WERI-Rb-1 (cell line): ENCODE data around the gene DENND5B.

Experiments
- DNase-seq: peaks from one replicate; pipeline ENCODE4 v3.0.0-alpha.2; 2020
- H3K27ac ChIP-seq: fragments of 250-450 bp; sonication (Bioruptor Pico); 2 replicates; pipeline ENCODE4 v1.5.1; 2020; ENCODE audit warnings: mild to moderate bottlenecking, moderate library complexity
- H3K27me3 ChIP-seq: fragments of 250-450 bp; sonication (Bioruptor Pico); 2 replicates; pipeline ENCODE4 v1.5.1; 2021; ENCODE audit warnings: mild to moderate bottlenecking, low read depth, moderate library complexity; ENCODE audit not compliant: insufficient read depth, severe bottlenecking
- H3K36me3 ChIP-seq: fragments of 250-450 bp; sonication (Bioruptor Pico); 2 replicates; pipeline ENCODE4 v1.5.1; 2020; ENCODE audit warnings: mild to moderate bottlenecking, moderate library complexity
- H3K4me3 ChIP-seq: 2 replicates; pipeline ENCODE4 v1.5.1; 2011; ENCODE audit warnings: low read depth, mild to moderate bottlenecking, control low read depth, low read length
- H3K9me3 ChIP-seq: fragments of 250-450 bp; sonication (Bioruptor Pico); 2 replicates; pipeline ENCODE4 v1.5.1; 2021; ENCODE audit warnings: mild to moderate bottlenecking, moderate library complexity; ENCODE audit not compliant: severe bottlenecking
- TF ChIP-seq, protein P1 (sequence below): IDR thresholded peaks from 2 replicates; pipeline ENCODE4 v1.5.1; 2011; ENCODE audit warnings: low read depth, mild to moderate bottlenecking, control low read depth, inconsistent platforms, low read length

The DENND5B gene

DNA sequence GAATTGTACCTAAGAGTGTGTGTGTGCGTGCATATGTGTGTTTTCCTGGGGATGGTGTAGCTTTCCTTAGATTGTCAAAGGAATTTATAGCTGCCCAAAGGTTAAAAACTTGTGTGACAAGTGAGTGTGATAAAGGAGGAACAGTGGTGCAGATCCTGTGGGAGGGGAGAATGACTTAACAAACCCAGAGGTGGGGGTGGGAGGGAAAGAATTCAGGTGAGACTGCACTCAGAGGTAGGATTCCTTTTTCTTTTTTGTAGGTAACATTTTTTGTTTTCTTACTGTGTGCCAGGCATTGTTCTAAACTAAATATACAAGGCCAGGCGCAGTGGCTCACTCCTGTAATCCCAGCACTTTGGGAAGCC is 219.7 kb downstream of the DENND5B start:
- TF ChIP-seq, protein P1, sequence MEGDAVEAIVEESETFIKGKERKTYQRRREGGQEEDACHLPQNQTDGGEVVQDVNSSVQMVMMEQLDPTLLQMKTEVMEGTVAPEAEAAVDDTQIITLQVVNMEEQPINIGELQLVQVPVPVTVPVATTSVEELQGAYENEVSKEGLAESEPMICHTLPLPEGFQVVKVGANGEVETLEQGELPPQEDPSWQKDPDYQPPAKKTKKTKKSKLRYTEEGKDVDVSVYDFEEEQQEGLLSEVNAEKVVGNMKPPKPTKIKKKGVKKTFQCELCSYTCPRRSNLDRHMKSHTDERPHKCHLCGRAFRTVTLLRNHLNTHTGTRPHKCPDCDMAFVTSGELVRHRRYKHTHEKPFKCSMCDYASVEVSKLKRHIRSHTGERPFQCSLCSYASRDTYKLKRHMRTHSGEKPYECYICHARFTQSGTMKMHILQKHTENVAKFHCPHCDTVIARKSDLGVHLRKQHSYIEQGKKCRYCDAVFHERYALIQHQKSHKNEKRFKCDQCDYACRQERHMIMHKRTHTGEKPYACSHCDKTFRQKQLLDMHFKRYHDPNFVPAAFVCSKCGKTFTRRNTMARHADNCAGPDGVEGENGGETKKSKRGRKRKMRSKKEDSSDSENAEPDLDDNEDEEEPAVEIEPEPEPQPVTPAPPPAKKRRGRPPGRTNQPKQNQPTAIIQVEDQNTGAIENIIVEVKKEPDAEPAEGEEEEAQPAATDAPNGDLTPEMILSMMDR = no peak
- Histone ChIP-seq H3K9me3 (no peaks in the 10 kb centered on the region), H3K36me3 (no peaks in the 10 kb centered on the region), H3K27me3 (no peaks in the 10 kb centered on the region), H3K4me3 (no peak overlapping the region), H3K27ac (no peak overlapping the region)
- DNase-seq = no peak

DNA sequence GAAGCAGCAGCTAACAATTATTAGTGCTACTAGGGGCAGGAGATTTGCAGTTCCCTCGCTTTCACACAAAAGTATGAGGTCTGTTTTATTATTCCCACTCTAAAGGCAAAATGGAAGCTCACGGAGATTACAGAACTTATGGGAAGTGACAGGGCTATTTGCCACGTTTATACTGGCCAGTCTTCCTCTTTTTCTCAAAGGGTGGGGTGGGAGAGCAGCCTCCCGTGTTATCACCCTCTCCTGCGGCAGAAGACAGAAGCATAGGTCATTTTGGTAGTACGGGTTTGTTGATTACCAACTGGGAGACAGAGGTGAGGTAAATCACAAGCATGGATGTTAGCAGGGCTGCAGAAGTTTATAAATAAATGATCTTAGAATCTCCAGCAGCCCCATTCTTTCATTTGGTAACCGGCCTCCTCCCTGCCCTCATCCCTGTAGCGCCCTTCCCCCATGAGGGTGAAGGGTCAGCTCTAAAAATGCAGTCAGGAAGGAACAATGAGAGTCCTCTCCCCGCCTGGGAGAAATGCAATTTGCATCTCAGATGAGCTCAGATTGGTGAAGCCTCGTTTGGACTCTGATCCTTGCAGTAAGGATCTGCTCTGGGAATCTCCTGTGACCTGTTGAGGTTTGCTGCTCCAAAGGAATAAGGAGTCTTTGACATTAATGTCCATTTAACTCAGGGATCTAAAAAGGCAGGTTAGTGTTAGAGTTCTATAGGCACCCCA is 220.2 kb downstream of the DENND5B start:
- Histone ChIP-seq H3K36me3 (no peaks in the 10 kb centered on the region), H3K4me3 (no peak overlapping the region), H3K27me3 (no peaks in the 10 kb centered on the region), H3K27ac (no peak overlapping the region), H3K9me3 (no peaks in the 10 kb centered on the region)
- DNase-seq = no peak
- TF ChIP-seq, protein P1 = no peak

DNA sequence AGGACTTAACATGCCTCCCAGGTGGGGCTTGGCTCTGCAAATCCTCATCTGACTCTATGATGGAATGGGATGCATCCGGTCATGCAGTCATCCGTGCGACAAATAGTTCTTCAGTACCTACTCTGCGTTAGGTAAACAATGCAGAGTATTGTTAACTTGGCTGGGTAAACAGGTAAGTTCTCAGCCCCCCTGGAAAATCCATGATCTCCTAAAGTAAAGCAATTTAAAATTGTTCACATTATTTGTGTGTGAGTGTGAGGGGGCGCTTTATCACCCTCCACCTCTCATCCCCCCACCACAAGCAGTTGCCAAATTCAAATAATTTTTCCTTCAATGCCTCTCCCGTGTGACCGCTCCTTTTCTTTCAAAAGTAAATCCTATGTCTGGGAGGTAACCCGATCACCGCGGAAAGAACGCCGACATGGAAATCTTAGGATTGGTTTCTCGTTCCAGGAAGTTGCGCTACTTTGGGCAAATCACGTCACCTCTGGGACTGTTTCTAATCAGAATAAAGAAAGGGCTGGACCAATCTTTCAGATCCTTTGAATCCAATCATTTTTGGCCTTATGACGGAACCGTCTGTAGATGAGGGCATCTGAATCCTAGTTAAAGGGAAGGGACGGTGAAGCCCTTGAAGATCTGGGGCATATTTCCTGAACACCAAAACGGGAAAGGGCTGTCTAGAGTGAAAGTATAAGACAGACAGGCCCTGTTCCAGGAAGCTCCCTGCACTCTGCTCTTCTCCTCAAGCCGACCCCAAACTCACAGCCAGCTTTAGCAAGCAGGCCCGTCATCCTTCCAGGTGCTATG is 221.0 kb downstream of the DENND5B start:
- TF ChIP-seq, protein P1 = no peak
- Histone ChIP-seq H3K27ac (no peak overlapping the region), H3K4me3 (no peak overlapping the region), H3K36me3 (no peaks in the 10 kb centered on the region), H3K9me3 (no peaks in the 10 kb centered on the region), H3K27me3 (no peaks in the 10 kb centered on the region)
- no peak for DNase-seq

DNA sequence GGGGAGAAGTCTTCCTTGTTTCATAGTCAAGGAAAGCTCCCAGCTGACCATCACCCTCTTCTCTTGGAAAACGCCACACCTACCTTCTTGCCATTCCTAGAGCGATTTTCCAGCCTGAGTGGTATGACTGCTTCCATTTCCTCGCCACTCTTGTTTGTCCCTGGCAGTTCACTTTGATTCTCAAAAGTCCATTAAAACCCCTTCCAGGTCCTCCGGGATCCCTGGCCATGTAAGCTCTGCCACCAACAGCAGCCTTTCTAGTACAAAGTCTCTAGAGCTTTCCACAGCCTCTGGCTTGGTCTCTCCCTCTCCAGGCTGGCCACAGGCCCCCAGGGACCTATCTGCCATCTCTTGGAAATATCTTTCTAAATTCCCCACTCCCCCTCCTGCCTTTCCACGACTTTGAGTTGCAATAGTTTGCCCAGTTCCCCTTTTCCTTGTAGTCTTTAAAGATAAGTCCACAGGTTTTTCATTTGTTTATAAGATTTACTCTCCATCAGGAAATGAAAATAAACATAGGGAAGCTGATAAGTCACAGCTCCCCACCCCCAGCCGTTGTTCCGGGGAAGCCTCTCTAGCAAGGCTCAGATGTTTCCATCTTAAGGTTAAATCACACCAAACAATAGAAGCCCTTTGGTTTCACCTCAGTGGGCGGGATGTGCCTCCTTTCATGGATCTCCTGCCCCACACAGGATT is 222.1 kb downstream of the DENND5B start:
- no peak for DNase-seq
- H3K36me3 ChIP-seq = no peaks in the 10 kb centered on the region
- no peak overlapping the region for H3K27ac ChIP-seq
- H3K27me3 ChIP-seq = no peaks in the 10 kb centered on the region
- TF ChIP-seq, protein P1 = no peak
- H3K4me3 ChIP-seq = no peak overlapping the region
- H3K9me3 ChIP-seq = no peaks in the 10 kb centered on the region

DNA sequence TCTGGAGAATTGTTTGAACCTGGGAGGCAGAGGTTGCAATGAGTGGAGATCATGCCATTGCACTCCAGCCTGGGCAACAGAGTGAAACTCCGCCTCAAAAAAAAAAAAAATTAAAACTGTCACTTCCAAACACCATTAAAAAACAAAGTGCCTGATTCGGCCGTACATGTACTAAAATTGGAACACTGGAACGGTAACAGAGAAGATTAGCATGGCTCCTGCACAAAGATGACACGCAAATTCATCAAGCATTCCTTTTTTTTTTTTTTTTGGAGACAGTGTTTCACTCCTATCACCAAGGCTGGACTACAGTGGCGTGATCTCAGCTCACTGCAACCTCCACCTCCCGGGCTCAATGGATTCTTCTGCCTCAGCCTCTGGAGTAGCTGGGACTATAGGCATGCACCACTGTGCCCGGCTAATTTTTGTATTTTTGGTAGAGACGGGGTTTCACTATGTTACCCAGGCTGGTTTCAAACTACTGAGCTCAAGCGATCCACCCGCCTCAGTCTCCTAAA is 224.8 kb downstream of the DENND5B start:
- DNase-seq = no peak
- Histone ChIP-seq H3K9me3 (no peaks in the 10 kb centered on the region), H3K27me3 (no peaks in the 10 kb centered on the region), H3K27ac (no peak overlapping the region), H3K4me3 (no peak overlapping the region), H3K36me3 (no peaks in the 10 kb centered on the region)
- TF ChIP-seq, protein P1 = no peak
